ENCODE results near the gene UMPS.

- TF ChIP-seq PAX5 (IDR thresholded peaks at IDR 0.05; ENCODE audit: insufficient read depth, low read length, severe bottlenecking): no peak
- no peak for TF ChIP-seq POLR2A (IDR thresholded peaks at IDR 0.05; ENCODE audit: low read depth, low read length)
- TF ChIP-seq TAF1 (IDR thresholded peaks at IDR 0.05; ENCODE audit: low read depth, low read length): no peak
Measured at GRCh38 chr3:124767264-124767663, 37.0 kb downstream of the UMPS start.

Data from GM12891 (cell line).